HG03521 (cell line): Measurements from ENCODE around the gene SLC25A45.

Experiments used
- ATAC-seq: cut with Tn5 transposase; IDR thresholded peaks from one replicate; pipeline ENCODE4 v1.9.1; 2021; ENCODE audit warnings: mild to moderate bottlenecking, moderate library complexity; ENCODE audit not compliant: unreplicated experiment

Gene SLC25A45

GRCh38 chr11:65404638-65405339 is 22.3 kb upstream of the SLC25A45 start:
- no peak for ATAC-seq

GRCh38 chr11:65404210-65404609 is 21.8 kb upstream of the SLC25A45 start:
- ATAC-seq, result no peak

- ATAC-seq, result no peak
These were observed 21.2 kb upstream of the SLC25A45 start for GRCh38 chr11:65403607-65404121.

- no peak for ATAC-seq
These were observed 20.3 kb upstream of the SLC25A45 start for GRCh38 chr11:65402790-65403189.

- ATAC-seq, result no peak
These were observed 19.4 kb upstream of the SLC25A45 start for GRCh38 chr11:65401803-65402248.

- ATAC-seq, result no peak
These were observed 18.8 kb upstream of the SLC25A45 start for GRCh38 chr11:65401073-65401802.

GRCh38 chr11:65400307-65401072 is 18.0 kb upstream of the SLC25A45 start:
- no peak for ATAC-seq

- no peak for ATAC-seq
These were observed 17.4 kb upstream of the SLC25A45 start for GRCh38 chr11:65399845-65400244.

- no peak for ATAC-seq
These were observed 16.8 kb upstream of the SLC25A45 start for GRCh38 chr11:65399249-65399648.

GRCh38 chr11:65398362-65398910 is 16.0 kb upstream of the SLC25A45 start:
- no peak for ATAC-seq

GRCh38 chr11:65396769-65397745 is 14.6 kb upstream of the SLC25A45 start:
- ATAC-seq, result no peak

GRCh38 chr11:65395961-65396530 is 13.6 kb upstream of the SLC25A45 start:
- no peak for ATAC-seq

GRCh38 chr11:65394125-65394536 is 11.7 kb upstream of the SLC25A45 start:
- no peak for ATAC-seq

- ATAC-seq, result no peak
These were observed 11.2 kb upstream of the SLC25A45 start for GRCh38 chr11:65393513-65394079.

- ATAC-seq, result no peak
These were observed 10.5 kb upstream of the SLC25A45 start for GRCh38 chr11:65392899-65393298.

- ATAC-seq, result no peak
These were observed 9.9 kb upstream of the SLC25A45 start for GRCh38 chr11:65392186-65392829.

- ATAC-seq, result no peak
These were observed 8.6 kb upstream of the SLC25A45 start for GRCh38 chr11:65390996-65391395.

- no peak for ATAC-seq
These were observed 7.9 kb upstream of the SLC25A45 start for GRCh38 chr11:65390099-65390941.
